Measurements from ENCODE around the gene KRT77.
"Not testable (repeated sequence)": the region's sequence is repeated elsewhere in the genome, so short reads cannot be mapped to it uniquely, and the experiment has no call there.

Gene KRT77

DNA sequence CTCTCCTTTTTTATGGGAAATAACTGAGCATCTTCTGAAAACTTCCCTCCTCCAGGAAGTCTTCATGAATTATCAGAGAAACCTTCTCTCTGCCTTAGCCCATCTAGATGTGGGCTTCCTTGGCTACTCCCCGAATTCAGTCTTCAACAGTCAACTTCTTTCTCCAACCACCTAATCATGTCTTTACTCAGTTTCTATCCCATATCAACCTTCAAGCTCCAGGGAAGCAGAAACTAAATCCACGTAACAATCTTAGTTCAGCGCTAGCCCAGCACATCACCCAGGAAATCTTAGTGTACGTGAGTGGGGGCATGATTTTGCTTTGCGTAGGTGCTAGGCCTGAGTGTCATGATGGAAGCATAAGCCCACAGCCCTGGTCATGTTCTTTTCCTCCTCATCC, 12.7 kb upstream of the KRT77 start:
- in situ Hi-C loops (cut with MboI; ENCODE audit: low sequenced_read_pairs, unreplicated experiment): no loop called here
- TF ChIP-seq, protein P1, sequence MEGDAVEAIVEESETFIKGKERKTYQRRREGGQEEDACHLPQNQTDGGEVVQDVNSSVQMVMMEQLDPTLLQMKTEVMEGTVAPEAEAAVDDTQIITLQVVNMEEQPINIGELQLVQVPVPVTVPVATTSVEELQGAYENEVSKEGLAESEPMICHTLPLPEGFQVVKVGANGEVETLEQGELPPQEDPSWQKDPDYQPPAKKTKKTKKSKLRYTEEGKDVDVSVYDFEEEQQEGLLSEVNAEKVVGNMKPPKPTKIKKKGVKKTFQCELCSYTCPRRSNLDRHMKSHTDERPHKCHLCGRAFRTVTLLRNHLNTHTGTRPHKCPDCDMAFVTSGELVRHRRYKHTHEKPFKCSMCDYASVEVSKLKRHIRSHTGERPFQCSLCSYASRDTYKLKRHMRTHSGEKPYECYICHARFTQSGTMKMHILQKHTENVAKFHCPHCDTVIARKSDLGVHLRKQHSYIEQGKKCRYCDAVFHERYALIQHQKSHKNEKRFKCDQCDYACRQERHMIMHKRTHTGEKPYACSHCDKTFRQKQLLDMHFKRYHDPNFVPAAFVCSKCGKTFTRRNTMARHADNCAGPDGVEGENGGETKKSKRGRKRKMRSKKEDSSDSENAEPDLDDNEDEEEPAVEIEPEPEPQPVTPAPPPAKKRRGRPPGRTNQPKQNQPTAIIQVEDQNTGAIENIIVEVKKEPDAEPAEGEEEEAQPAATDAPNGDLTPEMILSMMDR (IDR thresholded peaks at IDR 0.05; ENCODE audit: borderline replicate concordance, control extremely low read depth, extremely low read depth, insufficient read depth, missing control alignments): no peak
- no peak for DNase-seq (ENCODE audit: low spot score)

DNA sequence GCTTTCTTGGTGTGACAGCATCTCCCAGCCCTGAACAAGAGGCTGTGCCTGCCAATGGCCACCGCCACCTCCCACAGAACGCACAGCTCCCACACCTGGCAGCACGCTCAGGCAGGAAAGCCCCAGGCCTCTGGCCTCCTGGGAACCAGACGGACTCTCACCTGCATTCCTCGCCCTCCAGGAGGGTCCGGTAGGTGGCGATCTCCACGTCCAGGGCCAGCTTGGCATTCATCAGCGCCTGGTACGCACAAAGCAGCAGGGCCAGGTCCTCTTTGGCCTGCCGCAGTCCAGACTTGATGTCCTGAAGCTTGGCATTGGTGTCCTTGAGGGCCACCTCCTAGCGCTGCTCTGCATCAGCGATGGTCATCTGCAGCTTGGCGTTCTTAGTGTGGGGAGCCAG, 12.1 kb upstream of the KRT77 start:
- in situ Hi-C loops (cut with MboI; ENCODE audit: low sequenced_read_pairs, unreplicated experiment): no loop called here
- DNase-seq (ENCODE audit: low spot score): no peak
- TF ChIP-seq, protein P1 (IDR thresholded peaks at IDR 0.05; ENCODE audit: borderline replicate concordance, control extremely low read depth, extremely low read depth, insufficient read depth, missing control alignments): no peak

DNA sequence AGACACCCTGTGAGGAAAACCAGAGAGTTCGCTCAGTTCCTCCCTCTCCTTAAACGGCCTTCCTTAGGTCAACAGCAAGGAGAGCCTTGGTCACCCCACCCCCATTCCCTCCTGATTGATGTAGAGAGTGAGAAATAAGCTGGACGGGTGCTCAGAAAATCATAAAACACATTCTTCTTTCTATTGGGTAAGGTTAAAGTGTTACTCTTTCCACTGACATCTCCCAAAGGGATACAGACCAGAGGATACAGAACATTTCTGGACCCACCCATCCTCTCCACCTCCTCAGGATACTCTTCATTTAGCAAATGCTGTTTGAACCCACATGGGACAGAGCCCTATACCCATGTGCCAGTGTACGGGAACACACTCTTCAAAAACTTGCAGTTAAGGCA, 11.6 kb upstream of the KRT77 start:
- DNase-seq (ENCODE audit: low spot score): no peak
- in situ Hi-C loops (cut with MboI; ENCODE audit: low sequenced_read_pairs, unreplicated experiment): no loop called here
- TF ChIP-seq, protein P1 (IDR thresholded peaks at IDR 0.05; ENCODE audit: borderline replicate concordance, control extremely low read depth, extremely low read depth, insufficient read depth, missing control alignments): no peak

DNA sequence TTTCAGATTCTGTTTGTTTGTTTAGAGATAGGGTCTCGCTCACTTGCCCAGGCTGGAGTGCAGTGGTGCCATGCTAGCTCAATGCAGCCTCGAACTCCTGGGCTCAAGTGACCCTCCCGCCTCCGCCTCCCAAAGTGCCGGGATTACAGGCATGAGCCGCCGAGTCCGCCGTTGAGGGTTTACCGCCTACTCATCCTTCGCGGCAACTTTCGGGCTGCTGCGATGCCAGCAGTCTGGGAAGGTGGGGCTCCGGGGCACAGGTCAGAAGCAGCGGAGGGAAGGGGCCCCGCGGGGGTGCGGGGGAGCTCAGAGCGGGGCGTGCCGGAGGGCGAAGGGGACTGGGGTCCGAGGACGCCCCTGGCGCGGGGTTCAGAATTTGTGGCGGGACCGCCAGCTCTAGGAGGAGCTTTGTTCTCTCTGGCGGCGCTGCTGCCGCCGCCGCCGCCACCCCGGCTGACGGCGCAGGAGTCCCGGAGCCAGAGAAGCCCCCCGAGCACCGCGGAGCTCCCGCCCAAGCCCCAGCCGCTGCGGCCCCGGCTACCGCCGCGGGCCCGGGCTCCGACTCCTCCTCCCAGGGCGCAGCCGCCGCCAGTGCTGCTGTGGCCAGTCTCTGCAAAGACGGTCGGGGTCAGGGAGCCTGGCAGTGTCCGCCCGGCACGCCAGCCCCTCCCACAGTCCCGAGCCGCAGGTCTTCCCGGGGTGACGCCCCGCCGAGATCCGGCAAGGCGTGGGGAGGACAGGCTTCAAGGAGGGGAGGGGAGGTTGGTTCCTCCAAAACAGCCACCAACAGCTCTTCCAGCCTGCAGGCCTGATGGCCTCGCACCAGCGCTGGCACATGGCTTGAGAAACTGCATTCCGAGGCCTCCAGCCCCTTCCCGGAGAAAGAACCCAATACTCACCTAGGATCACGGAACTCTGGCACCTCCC, 10.9 kb upstream of the KRT77 start:
- no peak for DNase-seq (ENCODE audit: low spot score)
- TF ChIP-seq, protein P1 (IDR thresholded peaks at IDR 0.05; ENCODE audit: borderline replicate concordance, control extremely low read depth, extremely low read depth, insufficient read depth, missing control alignments): no peak
- in situ Hi-C loops (cut with MboI; ENCODE audit: low sequenced_read_pairs, unreplicated experiment): no loop called here

DNA sequence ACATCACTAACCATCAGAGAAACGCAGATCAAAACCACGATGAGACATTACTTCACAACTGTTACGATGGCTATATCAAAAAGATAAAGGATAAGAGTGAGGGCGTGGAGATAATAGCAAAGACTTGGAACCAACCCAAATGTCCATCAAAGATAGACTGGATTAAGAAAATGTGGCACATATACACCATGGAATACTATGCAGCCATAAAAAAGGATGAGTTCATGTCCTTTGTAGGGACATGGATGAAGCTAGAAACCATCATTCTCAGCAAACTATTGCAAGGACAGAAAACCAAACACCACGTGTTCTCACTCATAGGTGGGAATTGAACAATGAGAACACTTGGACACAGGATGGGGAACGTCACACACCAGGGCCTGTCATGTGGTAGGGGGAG, 8.8 kb upstream of the KRT77 start:
- in situ Hi-C loops (cut with MboI; ENCODE audit: low sequenced_read_pairs, unreplicated experiment): not testable (repeated sequence)

DNA sequence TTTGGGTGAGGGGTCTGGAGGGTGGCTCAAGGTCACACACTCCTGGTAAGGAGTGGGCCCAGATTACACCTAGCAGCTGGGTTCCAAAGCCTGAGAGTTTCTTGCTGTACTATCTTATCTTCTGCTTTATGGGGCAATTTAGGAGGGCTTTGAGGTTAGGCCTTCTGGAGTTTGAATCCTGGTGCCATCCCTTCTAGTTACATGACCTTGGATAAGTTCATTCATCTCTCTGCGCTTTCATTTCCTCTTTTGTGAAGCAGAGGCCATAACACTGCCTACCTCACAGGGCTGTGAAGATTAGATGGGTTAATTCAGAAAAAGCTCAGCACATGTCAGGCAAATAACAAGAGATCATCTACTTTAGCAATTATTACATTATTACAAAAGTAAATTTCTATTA, 7.4 kb upstream of the KRT77 start:
- in situ Hi-C loops (cut with MboI; ENCODE audit: low sequenced_read_pairs, unreplicated experiment): no loop called here
- DNase-seq (ENCODE audit: low spot score): no peak
- TF ChIP-seq, protein P1 (IDR thresholded peaks at IDR 0.05; ENCODE audit: borderline replicate concordance, control extremely low read depth, extremely low read depth, insufficient read depth, missing control alignments): no peak

More for the DNA sequence above, 8.8 kb upstream of the KRT77 start:
- not testable (repeated sequence) for DNase-seq (ENCODE audit: low spot score)

DNA sequence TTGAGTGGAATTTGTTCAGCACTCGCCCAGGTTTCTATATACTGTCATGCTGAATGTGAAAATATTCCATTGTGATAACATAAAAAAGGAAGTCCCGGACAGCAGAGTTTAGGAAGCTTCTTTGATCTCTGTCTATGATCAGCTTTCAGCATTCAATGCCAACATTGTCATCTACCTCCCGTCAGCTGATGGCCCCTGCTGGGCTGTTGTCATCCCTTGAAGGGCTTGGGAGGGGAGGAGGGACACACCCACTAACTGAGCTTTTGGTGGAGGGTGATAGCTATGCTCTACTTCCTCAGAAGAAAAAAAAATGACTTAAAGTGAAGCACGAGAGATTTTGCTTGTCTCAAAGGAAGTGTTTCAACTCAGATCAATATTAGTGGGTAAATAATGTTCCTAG, 4.7 kb upstream of the KRT77 start:
- TF ChIP-seq, protein P1 (IDR thresholded peaks at IDR 0.05; ENCODE audit: borderline replicate concordance, control extremely low read depth, extremely low read depth, insufficient read depth, missing control alignments): no peak
- in situ Hi-C loops (cut with MboI; ENCODE audit: low sequenced_read_pairs, unreplicated experiment): no loop called here
- no peak for DNase-seq (ENCODE audit: low spot score)

Data from GM13976 (cell line).